ENCODE measurements around the gene IL10RB.

- TF ChIP-seq CTCF (IDR thresholded peaks at IDR 0.05) (no peak), POLR2A (IDR thresholded peaks at IDR 0.05) (no peak)
Observed at GRCh38 chr21:33247599-33247998, 18.6 kb upstream of the IL10RB start.

Data from body of pancreas (tissue), 4 donors.